ENCODE measurements around the gene BLOC1S2.

- TF ChIP-seq MYC (IDR thresholded peaks at IDR 0.05; ENCODE audit: low read depth, low read length) (no peak), POLR2A (IDR thresholded peaks at IDR 0.05; ENCODE audit: extremely low read depth, insufficient read length) (no peak)
- TF ChIP-seq, protein P1, sequence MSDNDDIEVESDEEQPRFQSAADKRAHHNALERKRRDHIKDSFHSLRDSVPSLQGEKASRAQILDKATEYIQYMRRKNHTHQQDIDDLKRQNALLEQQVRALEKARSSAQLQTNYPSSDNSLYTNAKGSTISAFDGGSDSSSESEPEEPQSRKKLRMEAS (IDR thresholded peaks at IDR 0.05; ENCODE audit: low read depth, low read length): no peak
- TF ChIP-seq, protein P2, sequence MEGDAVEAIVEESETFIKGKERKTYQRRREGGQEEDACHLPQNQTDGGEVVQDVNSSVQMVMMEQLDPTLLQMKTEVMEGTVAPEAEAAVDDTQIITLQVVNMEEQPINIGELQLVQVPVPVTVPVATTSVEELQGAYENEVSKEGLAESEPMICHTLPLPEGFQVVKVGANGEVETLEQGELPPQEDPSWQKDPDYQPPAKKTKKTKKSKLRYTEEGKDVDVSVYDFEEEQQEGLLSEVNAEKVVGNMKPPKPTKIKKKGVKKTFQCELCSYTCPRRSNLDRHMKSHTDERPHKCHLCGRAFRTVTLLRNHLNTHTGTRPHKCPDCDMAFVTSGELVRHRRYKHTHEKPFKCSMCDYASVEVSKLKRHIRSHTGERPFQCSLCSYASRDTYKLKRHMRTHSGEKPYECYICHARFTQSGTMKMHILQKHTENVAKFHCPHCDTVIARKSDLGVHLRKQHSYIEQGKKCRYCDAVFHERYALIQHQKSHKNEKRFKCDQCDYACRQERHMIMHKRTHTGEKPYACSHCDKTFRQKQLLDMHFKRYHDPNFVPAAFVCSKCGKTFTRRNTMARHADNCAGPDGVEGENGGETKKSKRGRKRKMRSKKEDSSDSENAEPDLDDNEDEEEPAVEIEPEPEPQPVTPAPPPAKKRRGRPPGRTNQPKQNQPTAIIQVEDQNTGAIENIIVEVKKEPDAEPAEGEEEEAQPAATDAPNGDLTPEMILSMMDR (IDR thresholded peaks at IDR 0.05; ENCODE audit: low read depth, low read length): no peak
Measured at GRCh38 chr10:100288196-100288595, 1.7 kb upstream of the BLOC1S2 start.

Measured in NB4 (cell line).